OCI-LY3 (cell line): ENCODE measurements around the gene GMPPA.

ENCODE experiments used
- H2AFZ ChIP-seq: fragments of 200-600, 300-600 bp; shearing (Covaris generic); 2 replicates; pipeline ENCODE4 v1.6.0; 2014; ENCODE audit warnings: antibody characterized with exemption, low read depth, low read length
- H3K27ac ChIP-seq: fragments of 200-600, 300-600 bp; sonication (generic); 2 replicates; pipeline ENCODE4 v1.5.1; 2014; ENCODE audit warnings: mild to moderate bottlenecking, low read length, moderate library complexity, mixed read lengths
- H3K27me3 ChIP-seq: fragments of 200-600, 300-600 bp; sonication (generic); 2 replicates; pipeline ENCODE4 v1.6.1; 2014; ENCODE audit warnings: low read depth, low read length, mixed read lengths
- H3K36me3 ChIP-seq: fragments of 200-600, 300-600 bp; sonication (generic); replicated peaks from 2 replicates; pipeline ENCODE3; 2014; ENCODE audit warnings: low read depth, low read length, mixed read lengths
- H3K4me1 ChIP-seq: fragments of 300-600, 200-600 bp; sonication (generic); 2 replicates; pipeline ENCODE4 v1.6.1; 2014; ENCODE audit warnings: low read length, mixed read lengths
- H3K4me2 ChIP-seq: fragments of 200-600, 300-600 bp; sonication (generic); 2 replicates; pipeline ENCODE4 v1.6.1; 2014; ENCODE audit warnings: low read length, mixed read lengths
- H3K4me3 ChIP-seq: fragments of 300-600, 200-600 bp; sonication (generic); 2 replicates; pipeline ENCODE4 v1.5.1; 2014; ENCODE audit warnings: antibody characterized with exemption, mild to moderate bottlenecking, low read length, moderate library complexity
- H3K79me2 ChIP-seq: fragments of 300-600, 200-600 bp; shearing (Covaris generic); 2 replicates; pipeline ENCODE4 v1.6.1; 2014; ENCODE audit warnings: mild to moderate bottlenecking, low read length, mixed read lengths
- H3K9ac ChIP-seq: fragments of 300-600, 200-600 bp; shearing (Covaris generic); 2 replicates; pipeline ENCODE4 v1.6.0; 2014; ENCODE audit warnings: mild to moderate bottlenecking, low read length, moderate library complexity
- H3K9me3 ChIP-seq: fragments of 200-600, 300-600 bp; shearing (Covaris generic); 2 replicates; pipeline ENCODE4 v1.6.1; 2014; ENCODE audit warnings: low read length, mixed read lengths; ENCODE audit not compliant: insufficient read depth
- H4K20me1 ChIP-seq: fragments of 200-600, 300-600 bp; sonication (generic); 2 replicates; pipeline ENCODE4 v1.6.1; 2016; ENCODE audit warnings: low read length, mixed read lengths; ENCODE audit not compliant: insufficient read depth
- EZH2phosphoT487 ChIP-seq: fragments of 200-600 bp; shearing (Covaris generic); IDR thresholded peaks from 2 replicates; pipeline ENCODE4 v1.6.1; 2018; ENCODE audit warnings: antibody characterized with exemption, mixed run types, low read depth
- TF ChIP-seq, protein P1 (sequence below): fragments of 200-600, 300-600 bp; sonication (generic); IDR thresholded peaks from 2 replicates; pipeline ENCODE4 v1.5.1; 2014; ENCODE audit warnings: antibody characterized with exemption, low read length, low read depth

GMPPA gene

DNA sequence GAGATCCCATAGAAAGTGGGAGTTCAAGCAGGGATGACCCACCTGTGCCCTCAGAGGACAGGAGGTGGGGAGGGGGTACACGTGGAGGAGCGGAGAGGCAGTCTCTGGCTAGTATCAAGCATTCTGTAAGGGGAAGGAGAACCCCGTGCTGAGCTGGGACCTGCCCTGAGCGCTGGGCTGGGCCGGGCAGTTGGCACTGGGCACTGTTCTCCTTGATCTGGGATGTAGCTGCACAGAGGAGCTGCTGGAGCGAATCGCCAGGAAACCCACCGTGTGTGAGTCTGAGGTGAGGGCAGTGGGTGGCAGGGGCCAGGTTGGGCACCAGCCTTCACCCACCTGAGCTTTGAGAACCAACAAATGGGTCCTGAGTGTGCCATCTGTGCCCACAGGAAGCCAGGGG, 19.8 kb upstream of the GMPPA start:
- Histone ChIP-seq H3K27me3 (no peaks in the 10 kb centered on the region; the same call in none of the 2 replicates), H3K79me2 (no peaks in the 10 kb centered on the region), H3K27ac (no peak overlapping the region), H3K36me3 (no peaks in the 10 kb centered on the region), H3K4me2 (no peak overlapping the region), H3K9ac (no peak overlapping the region), H4K20me1 (no peaks in the 10 kb centered on the region), H3K4me3 (no peak overlapping the region), H2AFZ (no peak overlapping the region), H3K9me3 (no peaks in the 10 kb centered on the region), H3K4me1 (no peaks in the 10 kb centered on the region)
- no peak for TF ChIP-seq EZH2phosphoT487
- TF ChIP-seq, protein P1, sequence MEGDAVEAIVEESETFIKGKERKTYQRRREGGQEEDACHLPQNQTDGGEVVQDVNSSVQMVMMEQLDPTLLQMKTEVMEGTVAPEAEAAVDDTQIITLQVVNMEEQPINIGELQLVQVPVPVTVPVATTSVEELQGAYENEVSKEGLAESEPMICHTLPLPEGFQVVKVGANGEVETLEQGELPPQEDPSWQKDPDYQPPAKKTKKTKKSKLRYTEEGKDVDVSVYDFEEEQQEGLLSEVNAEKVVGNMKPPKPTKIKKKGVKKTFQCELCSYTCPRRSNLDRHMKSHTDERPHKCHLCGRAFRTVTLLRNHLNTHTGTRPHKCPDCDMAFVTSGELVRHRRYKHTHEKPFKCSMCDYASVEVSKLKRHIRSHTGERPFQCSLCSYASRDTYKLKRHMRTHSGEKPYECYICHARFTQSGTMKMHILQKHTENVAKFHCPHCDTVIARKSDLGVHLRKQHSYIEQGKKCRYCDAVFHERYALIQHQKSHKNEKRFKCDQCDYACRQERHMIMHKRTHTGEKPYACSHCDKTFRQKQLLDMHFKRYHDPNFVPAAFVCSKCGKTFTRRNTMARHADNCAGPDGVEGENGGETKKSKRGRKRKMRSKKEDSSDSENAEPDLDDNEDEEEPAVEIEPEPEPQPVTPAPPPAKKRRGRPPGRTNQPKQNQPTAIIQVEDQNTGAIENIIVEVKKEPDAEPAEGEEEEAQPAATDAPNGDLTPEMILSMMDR, result no peak

GRCh38 chr2:219480004-219480403, 18.7 kb upstream of the GMPPA start:
- no peaks in the 10 kb centered on the region for H3K36me3 ChIP-seq
- no peaks in the 10 kb centered on the region; the same call in none of the 2 replicates for H3K27me3 ChIP-seq
- H3K4me1 ChIP-seq, result no peaks in the 10 kb centered on the region
- no peaks in the 10 kb centered on the region for H4K20me1 ChIP-seq
- H3K4me3 ChIP-seq, result no peak overlapping the region
- TF ChIP-seq, protein P1, result no peak
- TF ChIP-seq EZH2phosphoT487, result no peak
- no peak overlapping the region for H3K9ac ChIP-seq
- H2AFZ ChIP-seq, result no peak overlapping the region
- H3K4me2 ChIP-seq, result no peak overlapping the region
- no peaks in the 10 kb centered on the region for H3K9me3 ChIP-seq
- no peak overlapping the region for H3K27ac ChIP-seq
- no peaks in the 10 kb centered on the region for H3K79me2 ChIP-seq

DNA sequence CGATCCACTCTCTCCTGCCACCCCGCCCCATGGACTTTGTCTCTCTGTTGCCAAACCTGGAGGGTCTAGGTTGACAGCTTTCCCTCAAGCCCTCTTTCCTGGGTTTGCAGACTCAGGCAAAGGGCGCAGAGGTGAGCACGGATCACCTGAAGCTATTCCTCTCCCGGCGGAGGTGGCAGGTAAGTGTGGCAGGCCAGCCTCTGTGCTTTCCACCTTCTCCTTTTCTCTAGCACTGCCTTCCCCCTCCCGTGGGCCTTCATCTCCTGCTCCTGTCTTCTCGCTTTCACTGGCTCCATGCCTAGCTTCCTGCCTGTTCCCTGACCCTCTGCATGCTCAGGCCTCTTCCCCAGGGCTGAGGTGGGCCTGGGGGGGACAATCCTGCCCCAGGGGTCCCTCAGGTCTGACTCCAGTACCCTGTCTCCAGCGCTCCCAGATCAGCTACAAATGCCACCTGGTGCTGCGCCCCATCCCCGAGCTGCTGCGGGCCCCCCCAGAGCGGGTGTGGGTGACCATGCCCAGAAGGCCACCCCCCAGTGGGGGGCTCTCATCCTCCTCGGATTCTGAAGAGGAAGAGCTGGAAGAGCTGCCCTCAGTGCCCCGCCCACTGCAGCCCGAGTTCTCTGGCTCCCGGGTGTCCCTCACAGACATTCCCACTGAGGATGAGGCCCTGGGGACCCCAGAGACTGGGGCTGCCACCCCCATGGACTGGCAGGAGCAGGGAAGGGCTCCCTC, 15.9 kb upstream of the GMPPA start:
- no peak overlapping the region for H3K9ac ChIP-seq
- no peaks in the 10 kb centered on the region; the same call in 1 of the 2 replicates for H3K27me3 ChIP-seq
- no peaks in the 10 kb centered on the region for H3K36me3 ChIP-seq
- H3K79me2 ChIP-seq, result no peaks in the 10 kb centered on the region
- H3K4me1 ChIP-seq, result no peaks in the 10 kb centered on the region
- no peak overlapping the region for H3K4me2 ChIP-seq
- H2AFZ ChIP-seq, result no peak overlapping the region
- no peak overlapping the region for H3K27ac ChIP-seq
- H4K20me1 ChIP-seq, result no peaks in the 10 kb centered on the region
- H3K9me3 ChIP-seq, result no peaks in the 10 kb centered on the region
- no peak for TF ChIP-seq EZH2phosphoT487
- TF ChIP-seq, protein P1, result no peak
- H3K4me3 ChIP-seq, result no peak overlapping the region

GRCh38 chr2:219483451-219484342, 15.0 kb upstream of the GMPPA start:
- Histone ChIP-seq H3K27me3 (no peaks in the 10 kb centered on the region), H3K4me1 (no peaks in the 10 kb centered on the region)

More at GRCh38 chr2:219483451-219484342, 15.0 kb upstream of the GMPPA start:
- Histone ChIP-seq H3K9me3 (no peaks in the 10 kb centered on the region), H4K20me1 (no peaks in the 10 kb centered on the region), H2AFZ (no peak overlapping the region), H3K27ac (no peak overlapping the region), H3K36me3 (no peaks in the 10 kb centered on the region), H3K79me2 (no peaks in the 10 kb centered on the region), H3K4me2 (no peak overlapping the region), H3K4me3 (no peak overlapping the region), H3K9ac (no peak overlapping the region)
- TF ChIP-seq, protein P1, result no peak
- no peak for TF ChIP-seq EZH2phosphoT487
